ENCODE measurements around the gene NHSL2. TPM values are rescaled to one million over a fixed set of nuclear protein-coding genes. Genes with fewer than 3 reads are reported as not detected.

The NHSL2 gene
- total and polyA plus RNA-seq, 2 experiments from 2014 or later: 4.7 to 9.5 TPM

DNA sequence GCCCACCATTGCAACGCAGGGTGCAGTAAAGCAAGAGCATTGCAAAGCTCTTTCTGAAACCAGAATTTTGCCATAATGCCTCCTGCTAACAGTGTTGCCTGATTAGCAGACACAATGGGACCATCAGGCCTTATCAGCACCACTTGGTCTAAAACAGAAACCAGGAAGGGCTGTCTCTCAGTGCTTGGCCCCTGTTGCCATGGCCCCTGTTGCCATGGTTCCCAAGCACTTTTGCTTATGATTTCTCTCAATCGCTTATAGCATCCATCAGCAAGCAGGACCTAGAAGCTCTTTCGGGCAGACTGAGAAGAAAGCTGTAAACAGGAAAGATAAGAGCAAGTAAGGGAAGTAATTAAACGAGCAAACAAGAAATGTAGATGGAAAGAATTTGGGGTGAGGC, 184.2 kb downstream of the NHSL2 start:
- H3K36me3 ChIP-seq (ENCODE audit: insufficient read depth): no peaks in the 10 kb centered on the region
- no peaks in the 10 kb centered on the region for H4K20me1 ChIP-seq (replicated peaks; ENCODE audit: insufficient read depth)
- no peak overlapping the region for H3K27ac ChIP-seq (ENCODE audit: low read depth)
- H3K27me3 ChIP-seq (ENCODE audit: insufficient read depth): no peaks in the 10 kb centered on the region
- no peak overlapping the region for H3K4me2 ChIP-seq
- H3K36me3 Mint-ChIP-seq (ENCODE audit: low read depth): no peaks in the 10 kb centered on the region
- TF ChIP-seq, protein P1, sequence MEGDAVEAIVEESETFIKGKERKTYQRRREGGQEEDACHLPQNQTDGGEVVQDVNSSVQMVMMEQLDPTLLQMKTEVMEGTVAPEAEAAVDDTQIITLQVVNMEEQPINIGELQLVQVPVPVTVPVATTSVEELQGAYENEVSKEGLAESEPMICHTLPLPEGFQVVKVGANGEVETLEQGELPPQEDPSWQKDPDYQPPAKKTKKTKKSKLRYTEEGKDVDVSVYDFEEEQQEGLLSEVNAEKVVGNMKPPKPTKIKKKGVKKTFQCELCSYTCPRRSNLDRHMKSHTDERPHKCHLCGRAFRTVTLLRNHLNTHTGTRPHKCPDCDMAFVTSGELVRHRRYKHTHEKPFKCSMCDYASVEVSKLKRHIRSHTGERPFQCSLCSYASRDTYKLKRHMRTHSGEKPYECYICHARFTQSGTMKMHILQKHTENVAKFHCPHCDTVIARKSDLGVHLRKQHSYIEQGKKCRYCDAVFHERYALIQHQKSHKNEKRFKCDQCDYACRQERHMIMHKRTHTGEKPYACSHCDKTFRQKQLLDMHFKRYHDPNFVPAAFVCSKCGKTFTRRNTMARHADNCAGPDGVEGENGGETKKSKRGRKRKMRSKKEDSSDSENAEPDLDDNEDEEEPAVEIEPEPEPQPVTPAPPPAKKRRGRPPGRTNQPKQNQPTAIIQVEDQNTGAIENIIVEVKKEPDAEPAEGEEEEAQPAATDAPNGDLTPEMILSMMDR (conservative IDR thresholded peaks at IDR 0.05; ENCODE audit: low read depth in 2 of 2): no peak
- TF ChIP-seq ZNF114 (CRISPR knock-in tag; IDR thresholded peaks at IDR 0.05) (no peak), JUNB (IDR thresholded peaks at IDR 0.05; ENCODE audit: unreplicated experiment) (no peak), CREB1 (CRISPR knock-in tag; IDR thresholded peaks at IDR 0.05; ENCODE audit: low read depth) (no peak), POLR2AphosphoS5 (IDR thresholded peaks at IDR 0.05; ENCODE audit: low read depth) (no peak), EZH2phosphoT487 (IDR thresholded peaks at IDR 0.05; ENCODE audit: unreplicated experiment) (no peak), ZNF331 (CRISPR knock-in tag; IDR thresholded peaks at IDR 0.05; ENCODE audit: low read depth) (no peak), EZH2 (IDR thresholded peaks at IDR 0.05; ENCODE audit: low read depth, unreplicated experiment) (no peak), REST (IDR thresholded peaks at IDR 0.05; ENCODE audit: unreplicated experiment) (no peak), STAT1 (IDR thresholded peaks at IDR 0.05; ENCODE audit: unreplicated experiment) (no peak), NANOG (IDR thresholded peaks at IDR 0.05; ENCODE audit: borderline replicate concordance) (no peak), ETS1 (IDR thresholded peaks at IDR 0.05) (no peak)
- TF ChIP-seq, protein P2, sequence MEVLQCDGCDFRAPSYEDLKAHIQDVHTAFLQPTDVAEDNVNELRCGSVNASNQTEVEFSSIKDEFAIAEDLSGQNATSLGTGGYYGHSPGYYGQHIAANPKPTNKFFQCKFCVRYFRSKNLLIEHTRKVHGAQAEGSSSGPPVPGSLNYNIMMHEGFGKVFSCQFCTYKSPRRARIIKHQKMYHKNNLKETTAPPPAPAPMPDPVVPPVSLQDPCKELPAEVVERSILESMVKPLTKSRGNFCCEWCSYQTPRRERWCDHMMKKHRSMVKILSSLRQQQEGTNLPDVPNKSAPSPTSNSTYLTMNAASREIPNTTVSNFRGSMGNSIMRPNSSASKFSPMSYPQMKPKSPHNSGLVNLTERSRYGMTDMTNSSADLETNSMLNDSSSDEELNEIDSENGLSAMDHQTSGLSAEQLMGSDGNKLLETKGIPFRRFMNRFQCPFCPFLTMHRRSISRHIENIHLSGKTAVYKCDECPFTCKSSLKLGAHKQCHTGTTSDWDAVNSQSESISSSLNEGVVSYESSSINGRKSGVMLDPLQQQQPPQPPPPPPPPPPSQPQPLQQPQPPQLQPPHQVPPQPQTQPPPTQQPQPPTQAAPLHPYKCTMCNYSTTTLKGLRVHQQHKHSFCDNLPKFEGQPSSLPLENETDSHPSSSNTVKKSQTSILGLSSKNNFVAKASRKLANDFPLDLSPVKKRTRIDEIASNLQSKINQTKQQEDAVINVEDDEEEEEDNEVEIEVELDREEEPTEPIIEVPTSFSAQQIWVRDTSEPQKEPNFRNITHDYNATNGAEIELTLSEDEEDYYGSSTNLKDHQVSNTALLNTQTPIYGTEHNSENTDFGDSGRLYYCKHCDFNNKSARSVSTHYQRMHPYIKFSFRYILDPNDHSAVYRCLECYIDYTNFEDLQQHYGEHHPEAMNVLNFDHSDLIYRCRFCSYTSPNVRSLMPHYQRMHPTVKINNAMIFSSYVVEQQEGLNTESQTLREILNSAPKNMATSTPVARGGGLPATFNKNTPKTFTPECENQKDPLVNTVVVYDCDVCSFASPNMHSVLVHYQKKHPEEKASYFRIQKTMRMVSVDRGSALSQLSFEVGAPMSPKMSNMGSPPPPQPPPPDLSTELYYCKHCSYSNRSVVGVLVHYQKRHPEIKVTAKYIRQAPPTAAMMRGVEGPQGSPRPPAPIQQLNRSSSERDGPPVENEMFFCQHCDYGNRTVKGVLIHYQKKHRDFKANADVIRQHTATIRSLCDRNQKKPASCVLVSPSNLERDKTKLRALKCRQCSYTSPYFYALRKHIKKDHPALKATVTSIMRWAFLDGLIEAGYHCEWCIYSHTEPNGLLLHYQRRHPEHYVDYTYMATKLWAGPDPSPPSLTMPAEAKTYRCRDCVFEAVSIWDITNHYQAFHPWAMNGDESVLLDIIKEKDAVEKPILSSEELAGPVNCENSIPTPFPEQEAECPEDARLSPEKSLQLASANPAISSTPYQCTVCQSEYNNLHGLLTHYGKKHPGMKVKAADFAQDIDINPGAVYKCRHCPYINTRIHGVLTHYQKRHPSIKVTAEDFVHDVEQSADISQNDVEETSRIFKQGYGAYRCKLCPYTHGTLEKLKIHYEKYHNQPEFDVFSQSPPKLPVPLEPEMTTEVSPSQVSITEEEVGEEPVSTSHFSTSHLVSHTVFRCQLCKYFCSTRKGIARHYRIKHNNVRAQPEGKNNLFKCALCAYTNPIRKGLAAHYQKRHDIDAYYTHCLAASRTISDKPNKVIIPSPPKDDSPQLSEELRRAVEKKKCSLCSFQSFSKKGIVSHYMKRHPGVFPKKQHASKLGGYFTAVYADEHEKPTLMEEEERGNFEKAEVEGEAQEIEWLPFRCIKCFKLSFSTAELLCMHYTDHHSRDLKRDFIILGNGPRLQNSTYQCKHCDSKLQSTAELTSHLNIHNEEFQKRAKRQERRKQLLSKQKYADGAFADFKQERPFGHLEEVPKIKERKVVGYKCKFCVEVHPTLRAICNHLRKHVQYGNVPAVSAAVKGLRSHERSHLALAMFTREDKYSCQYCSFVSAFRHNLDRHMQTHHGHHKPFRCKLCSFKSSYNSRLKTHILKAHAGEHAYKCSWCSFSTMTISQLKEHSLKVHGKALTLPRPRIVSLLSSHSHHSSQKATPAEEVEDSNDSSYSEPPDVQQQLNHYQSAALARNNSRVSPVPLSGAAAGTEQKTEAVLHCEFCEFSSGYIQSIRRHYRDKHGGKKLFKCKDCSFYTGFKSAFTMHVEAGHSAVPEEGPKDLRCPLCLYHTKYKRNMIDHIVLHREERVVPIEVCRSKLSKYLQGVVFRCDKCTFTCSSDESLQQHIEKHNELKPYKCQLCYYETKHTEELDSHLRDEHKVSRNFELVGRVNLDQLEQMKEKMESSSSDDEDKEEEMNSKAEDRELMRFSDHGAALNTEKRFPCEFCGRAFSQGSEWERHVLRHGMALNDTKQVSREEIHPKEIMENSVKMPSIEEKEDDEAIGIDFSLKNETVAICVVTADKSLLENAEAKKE (CRISPR knock-in tag; IDR thresholded peaks at IDR 0.05): no peak
- H3K79me2 ChIP-seq (replicated peaks; ENCODE audit: insufficient read depth): no peaks in the 10 kb centered on the region
- H3K4me3 ChIP-seq: no peak overlapping the region
- H3K4me1 Mint-ChIP-seq: peaks cover 19% of the 10 kb centered on the region
- H3K27me3 Mint-ChIP-seq (ENCODE audit: insufficient read depth, low read depth, poor library complexity): peaks cover 7% of the 10 kb centered on the region
- no peaks in the 10 kb centered on the region for H3K9me3 Mint-ChIP-seq
- ATAC-seq: peak; percentile 62
- H3K4me3 Mint-ChIP-seq: no peak overlapping the region
- no peak overlapping the region for H3K27ac Mint-ChIP-seq
- no peaks in the 10 kb centered on the region for H3F3A ChIP-seq (replicated peaks; ENCODE audit: low read depth)
- no peaks in the 10 kb centered on the region; the same call in 1 of the 2 replicates for H3K4me1 ChIP-seq (ENCODE audit: insufficient read depth)
- no peaks in the 10 kb centered on the region for H3K9me2 ChIP-seq (ENCODE audit: insufficient read depth)
- no peak overlapping the region for H2AFZ ChIP-seq
- DNase-seq (ENCODE audit: low spot score): peak; percentile 46

Data from GM23338 (cell line).